Measurements from ENCODE around the gene LAPTM5.
A peak's percentile ranks its signal among the peaks of the same experiment; 100 is the strongest.

LAPTM5 gene

DNA sequence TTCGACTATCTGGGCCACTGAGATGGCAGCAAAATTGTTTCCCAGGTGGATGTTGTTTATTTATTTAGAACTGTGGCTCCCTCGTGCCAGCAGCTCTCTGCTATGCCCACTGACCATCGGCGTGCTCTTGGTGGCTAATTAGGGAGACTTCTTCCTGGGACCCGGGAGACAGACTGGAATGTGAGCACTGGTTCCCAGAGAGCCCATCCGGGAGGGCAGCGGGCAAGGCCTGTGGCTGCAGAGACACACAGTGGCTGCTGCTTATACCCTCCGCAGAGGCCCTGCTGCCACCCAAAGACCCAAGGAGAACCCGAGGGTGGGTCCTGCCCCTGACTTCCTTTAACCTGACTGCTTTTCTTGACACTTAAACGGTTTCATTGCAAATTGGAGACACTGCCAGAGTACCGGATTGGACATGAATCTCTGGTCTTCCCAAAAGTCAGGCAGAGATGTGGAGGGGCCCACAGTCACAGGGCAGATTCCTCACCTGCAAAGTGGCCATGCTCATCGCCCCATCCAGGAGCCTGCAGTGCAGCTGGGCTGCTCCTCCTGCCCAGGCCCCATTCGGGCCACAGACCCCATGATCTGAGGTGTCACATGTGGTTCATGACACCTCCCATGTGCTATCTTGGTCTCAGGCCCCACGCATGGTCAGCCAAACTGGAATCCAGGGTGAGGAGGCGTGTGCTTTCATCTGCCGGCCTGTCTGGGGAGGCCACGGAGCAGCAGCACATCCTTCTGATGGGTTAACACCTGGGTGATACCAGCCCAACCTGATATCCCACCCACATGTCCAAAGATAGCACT, 28.5 kb downstream of the LAPTM5 start:
- peak; percentile 62 for DNase-seq (ENCODE audit: low spot score)

DNA sequence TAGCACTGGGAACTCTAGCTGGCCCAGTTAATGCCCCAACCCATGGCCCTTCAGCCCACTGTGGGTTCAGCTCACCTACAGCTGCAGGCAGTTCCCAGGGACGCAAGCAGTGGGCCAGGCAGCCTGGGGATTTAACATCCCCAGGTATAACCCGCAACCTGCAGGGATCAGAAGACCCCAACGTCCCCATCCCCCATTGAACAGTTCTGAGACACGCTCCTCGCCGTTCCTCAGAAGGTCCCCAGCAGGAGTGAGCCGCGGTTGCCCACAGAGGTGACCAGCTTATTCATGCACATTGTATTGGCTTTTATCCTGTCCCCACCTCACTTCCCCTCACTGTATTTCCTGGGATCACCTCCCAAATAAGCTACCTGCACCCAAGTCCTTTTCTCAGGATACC, 29.2 kb downstream of the LAPTM5 start:
- no peak for DNase-seq (ENCODE audit: low spot score)

DNA sequence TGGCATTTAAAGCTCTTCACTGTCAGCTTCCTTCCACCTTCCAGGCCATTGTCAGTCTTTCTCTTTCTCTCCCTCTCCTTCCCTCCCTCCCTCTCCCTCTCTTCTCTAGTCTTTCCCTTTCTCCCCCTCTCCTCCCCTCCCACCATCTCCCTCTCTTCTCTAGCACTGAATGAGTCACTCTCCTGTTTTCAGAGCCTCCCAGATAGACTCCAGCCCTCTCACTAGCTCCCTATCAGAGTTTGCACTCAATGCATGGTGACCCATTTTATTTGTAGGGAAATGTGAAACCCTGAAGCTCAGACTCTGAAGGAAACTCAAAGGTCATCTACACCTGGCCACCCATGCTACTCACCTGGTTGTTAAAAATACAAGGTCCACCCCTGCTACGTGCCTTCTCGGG, 29.8 kb downstream of the LAPTM5 start:
- no peak for DNase-seq (ENCODE audit: low spot score)

DNA sequence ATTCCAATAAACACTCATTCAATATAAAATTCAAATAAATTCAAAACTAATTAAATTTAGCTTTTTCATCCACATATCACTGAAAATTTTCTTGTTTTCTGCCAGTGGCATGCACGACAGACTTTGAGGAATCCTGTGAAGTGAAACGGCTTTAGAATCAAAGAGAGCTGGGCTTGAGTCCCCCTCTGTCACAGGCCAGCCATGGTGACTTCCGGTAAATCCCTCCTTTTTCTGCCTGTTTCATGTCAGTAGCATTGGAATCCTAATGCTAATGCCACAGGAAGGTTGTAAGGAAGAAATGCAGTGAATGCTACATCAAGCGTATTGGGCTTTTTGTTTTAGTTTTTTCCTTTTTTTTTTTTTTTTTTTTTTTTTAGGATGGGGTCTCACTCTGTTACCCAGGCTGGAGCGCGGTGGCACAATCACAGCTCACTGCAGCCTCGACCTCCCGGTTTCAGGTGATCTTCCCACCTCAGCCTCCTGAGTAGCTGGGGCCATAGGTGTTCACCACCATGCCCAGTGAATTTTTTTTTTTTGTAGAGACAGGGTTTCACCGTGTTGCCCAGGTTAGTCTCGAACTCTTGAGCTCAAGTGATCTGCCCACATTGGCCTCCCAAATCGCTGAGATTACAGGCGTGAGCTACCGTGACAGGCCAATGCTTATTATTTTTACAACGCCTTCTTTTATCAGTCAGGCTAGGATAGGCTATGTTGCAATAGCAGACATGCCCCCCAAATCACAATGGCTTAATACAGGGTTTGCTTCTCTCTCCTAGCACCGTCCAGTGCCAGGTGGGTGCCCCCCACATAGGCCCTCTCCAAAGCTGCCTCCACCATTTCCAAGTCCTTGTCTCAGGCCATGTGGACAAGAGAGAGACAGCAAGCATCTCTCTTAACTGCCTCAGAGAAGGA, 30.5 kb downstream of the LAPTM5 start:
- no peak for DNase-seq (ENCODE audit: low spot score)

DNA sequence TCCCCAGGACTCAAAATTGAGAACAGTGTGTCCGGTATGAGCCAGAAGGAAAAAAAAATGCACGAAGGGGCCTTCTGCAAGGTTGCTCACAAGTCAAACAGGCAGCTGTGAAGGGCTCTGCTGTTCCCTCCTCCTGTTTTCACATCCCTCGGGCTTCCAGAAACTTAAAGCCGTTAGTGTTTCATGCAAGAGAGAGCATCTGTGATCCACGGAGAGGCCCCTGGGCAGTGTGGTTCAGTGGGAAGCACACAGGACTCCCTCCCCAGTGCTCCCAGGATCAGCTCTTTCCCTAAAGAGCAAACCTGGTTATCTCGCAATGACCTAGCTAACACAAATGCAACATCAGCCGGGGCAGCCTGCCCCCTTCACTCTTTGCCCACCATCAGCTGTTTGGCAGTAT, 31.3 kb downstream of the LAPTM5 start:
- no peak for DNase-seq (ENCODE audit: low spot score)

DNA sequence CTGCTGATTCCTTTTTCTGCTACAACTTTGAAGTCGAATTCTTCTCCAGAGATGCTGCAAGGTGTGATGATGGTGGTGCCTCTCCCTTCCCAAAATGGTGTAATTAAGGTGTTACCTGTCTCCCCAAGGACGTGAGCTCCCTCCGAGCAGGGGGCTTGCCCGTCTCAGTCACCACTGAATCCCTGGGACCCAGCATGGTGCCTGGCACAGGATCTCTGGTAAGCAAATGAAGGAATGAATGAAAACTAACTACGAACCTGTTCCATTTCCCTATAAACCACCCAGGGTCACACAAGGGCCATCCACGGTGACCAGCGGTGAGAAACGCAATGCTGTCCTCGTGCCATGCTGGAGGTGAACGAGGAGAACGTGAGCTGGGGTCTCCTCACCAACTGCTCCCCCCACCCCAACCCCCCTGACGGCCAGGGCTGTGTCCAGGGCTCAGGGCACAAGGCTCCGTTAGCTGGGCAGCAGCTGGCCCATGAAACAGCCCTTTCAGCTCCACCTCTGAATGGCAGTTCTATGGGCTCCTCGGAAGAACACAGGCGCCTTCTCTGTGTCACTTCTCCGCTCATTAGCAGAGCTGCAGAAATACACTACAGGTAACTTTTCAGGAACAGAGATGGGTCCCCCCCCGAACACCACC, 32.0 kb downstream of the LAPTM5 start:
- no peak for DNase-seq (ENCODE audit: low spot score)

DNA sequence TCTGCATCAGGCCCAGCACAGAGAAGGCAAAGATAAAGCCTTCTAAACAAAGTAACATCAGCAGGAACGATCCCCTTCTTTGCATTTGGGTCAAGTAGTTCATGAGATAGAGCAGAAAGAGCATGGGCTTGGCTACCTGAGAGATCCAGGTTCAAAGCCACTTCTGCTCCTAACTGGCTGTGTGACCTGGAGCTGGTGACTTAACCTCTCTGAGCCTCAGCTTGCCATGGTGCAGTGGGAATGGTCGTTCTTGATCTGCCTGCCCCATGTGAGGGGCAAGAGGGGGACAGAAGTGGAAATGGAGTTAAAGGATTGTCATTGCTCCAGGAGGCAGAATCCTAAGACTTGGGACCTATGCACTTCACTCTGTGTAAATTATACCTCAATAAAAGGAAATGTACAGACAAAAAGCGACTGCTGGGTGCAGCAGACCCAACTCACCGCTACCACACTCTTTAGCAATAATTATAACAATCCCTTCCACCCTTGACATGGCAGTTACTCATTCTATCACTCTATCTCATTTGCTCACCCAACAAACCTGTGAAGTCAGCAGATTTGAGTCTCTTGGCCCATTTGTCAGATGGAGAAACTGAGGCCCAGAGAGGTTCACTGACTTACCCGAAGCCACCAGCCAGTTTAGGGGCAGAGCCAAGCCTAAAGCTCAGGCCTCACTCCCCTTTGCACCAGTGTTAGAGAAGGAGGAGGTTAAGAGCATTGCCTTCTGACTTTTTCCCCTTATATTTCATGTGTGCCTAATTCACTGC, 32.7 kb downstream of the LAPTM5 start:
- DNase-seq (ENCODE audit: low spot score) = no peak

DNA sequence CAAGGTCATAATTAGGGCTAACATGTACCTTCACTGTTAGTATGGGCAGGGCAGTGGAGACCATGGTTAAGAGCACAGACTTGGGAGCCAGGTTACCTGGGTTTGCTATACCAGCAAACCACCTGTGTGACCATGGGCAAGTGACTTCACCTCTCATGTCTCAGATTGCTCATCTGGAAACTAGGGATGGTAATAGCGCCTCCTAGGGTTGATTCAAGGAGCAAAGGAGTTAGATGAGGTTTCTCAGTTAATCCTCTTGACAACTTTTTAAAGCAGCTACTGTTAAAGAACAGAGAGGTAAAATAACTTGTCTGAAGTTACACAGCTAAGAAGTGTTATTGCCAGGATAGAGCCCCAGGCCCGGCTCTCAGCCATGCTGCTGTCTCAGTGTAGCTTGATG, 33.4 kb downstream of the LAPTM5 start:
- DNase-seq (ENCODE audit: low spot score) = no peak

DNA sequence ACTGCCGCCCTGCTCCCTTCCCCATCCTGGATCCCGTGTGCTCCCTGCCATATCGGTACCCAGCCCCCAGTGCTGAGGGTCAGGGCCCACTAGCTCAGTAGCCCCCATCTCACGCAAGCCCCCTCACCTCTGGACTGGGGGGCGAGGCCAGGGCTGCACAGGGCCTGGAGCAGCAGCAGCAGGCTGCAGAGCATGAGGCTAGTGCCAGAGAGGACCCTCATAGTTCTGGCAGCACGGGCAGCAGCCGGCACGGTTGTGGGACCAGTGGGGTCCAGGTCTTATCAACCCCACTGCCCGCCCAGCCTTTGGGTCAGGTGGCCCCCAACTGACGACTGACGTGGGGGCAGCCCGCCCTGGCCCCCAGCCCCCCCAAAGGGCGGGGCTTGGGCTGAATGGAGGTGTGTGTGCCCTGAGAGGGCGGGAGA, 34.2 kb downstream of the LAPTM5 start, which contains the start of gene MATN1:
TSS of gene MATN1 (minus strand) at position 255 of the 425 bp plus-strand sequence. CDS start at position 221, 34 bp downstream.
- DNase-seq (ENCODE audit: low spot score) = no peak

DNA sequence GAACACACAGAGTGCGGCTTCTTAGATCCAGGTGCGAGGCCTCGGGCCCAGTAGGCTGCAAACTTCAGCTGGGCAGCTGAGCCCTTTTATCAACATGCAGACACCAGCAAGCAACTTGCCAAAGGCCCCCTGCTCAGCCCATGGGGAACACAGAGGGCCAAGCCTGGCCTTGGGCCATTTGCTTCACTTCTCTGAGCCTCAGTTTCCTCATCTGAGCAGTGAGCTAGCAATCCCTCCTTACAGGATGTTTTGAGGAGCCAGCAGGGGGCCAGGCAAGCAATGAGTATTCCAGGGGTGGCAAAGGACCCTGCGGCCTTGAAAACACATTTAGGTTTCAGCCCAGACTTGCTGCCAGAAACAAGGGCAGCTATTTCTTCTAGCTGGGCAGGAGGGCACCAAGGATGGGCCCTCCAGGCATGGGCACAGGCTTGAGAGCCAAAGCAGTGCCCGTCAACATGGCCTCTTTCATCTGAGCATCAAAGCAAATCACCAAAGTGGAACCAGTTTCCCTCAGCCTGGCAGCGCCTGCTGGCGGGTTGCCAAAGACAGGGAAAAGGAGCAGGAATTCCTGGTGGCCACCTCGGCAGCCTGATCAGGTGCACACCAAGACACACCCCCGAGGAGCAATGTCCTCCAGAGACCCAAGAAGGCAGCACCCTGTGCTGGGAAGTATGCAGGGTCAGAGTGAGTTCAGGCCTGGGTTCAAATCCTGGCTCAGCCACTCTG, 35.6 kb downstream of the LAPTM5 start:
- DNase-seq (ENCODE audit: low spot score) = no peak

DNA sequence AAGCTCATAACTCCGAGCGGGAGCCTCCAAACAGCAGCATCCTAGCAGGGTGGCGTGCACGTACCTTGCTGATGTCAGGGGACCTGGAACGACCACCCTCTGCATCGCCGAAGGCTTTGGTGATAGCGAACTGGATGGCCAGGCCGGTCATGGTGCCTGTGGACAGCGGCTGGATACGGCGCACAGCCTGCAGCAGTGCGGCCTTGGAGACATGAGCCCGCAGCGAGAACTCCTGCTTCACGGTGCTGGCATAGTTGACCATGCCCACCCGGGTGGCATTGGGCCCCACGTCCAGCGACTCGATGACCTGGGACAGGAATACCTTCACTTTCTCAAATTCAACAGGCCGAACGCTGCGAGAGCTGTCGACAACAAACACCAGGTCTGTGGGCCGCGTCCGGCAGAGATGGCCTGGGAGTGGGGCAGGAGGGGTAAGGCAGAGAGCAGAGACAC, 36.2 kb downstream of the LAPTM5 start:
- no peak for DNase-seq (ENCODE audit: low spot score)

DNA sequence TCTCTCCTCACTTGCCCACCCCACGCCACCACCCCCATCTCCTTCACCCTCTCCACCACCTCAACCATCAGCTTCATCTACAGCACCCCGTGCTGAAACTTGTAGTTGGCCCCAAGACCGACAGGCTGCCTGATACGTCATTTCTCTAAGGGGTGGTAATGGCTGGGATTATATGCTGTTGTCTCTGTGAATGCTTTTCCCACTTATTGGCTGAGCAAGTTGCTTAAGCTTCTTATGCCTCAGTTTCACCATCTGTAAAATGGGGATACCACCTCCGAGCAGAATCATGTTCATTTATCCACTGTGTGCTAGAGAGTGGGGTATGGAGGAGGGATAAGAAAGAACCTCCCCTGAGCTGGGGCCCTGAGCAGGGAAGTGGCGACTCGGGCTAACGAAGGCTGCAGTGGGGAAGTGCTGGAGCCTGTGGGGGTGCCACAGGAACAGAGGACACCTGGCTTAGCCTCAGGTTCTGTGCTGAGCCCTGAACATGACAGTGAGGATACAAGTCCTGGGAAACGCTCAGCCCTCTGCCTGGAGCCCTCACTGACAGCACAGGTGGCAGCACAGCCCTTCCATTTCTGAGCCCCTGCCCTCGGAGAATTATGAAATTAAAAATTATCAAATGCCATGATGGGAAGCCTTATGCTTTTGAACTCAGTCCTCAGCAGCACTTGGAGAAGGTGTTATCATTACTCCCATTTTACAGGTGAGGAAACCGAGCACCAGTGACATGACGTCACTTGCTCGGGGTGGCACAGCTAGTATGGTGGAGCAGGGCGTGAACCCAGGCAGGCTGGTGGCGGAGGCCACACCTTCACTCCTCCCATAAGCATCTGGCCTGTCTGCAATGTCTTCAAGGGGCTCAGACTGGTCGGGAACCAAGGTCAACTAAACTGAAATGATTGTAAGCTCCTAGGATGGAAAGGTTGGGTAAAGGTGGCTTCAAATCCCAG, 37.0 kb downstream of the LAPTM5 start:
- DNase-seq (ENCODE audit: low spot score) = no peak

DNA sequence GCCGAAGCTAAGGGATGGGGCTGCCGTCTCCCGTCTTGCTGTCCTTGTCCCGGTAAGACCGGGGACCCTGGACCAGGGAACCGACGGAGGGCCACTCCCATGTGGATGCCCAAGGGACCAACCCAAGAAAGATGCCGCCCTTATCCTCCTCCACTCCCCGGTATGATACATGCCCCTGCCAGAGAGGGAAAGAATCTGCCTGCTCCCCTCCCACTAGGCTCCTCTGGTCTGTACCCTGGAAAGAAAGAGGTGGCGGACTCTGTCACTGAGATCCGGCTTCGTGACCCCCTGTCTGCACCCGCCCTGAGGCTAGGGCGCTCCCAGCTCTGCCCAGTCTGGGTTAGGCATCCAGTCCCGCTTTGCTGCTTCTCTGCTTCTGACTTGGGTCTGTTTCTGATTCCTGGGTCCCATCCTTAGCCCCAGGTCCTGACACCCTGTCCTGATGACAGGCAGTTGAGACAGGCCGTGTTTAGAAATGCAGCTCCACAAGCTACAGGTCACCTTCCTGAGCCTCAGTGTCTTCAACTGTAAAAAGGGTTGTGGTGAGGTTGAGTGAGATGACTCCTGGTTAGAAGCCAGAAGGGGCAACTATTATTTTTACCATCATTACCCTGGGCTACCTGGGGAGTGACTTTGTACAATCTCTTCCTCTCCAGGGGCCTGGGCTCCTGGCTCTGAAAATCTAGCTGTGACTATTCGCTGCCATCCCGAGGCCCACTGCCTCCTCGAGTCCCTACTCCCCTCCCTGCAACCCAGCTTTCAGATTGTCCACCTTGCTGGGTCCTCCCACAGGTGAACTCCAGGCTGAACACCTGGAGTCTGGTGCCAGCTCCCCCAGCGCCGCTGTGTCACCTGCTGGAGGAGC, 37.9 kb downstream of the LAPTM5 start:
- no peak for DNase-seq (ENCODE audit: low spot score)

DNA sequence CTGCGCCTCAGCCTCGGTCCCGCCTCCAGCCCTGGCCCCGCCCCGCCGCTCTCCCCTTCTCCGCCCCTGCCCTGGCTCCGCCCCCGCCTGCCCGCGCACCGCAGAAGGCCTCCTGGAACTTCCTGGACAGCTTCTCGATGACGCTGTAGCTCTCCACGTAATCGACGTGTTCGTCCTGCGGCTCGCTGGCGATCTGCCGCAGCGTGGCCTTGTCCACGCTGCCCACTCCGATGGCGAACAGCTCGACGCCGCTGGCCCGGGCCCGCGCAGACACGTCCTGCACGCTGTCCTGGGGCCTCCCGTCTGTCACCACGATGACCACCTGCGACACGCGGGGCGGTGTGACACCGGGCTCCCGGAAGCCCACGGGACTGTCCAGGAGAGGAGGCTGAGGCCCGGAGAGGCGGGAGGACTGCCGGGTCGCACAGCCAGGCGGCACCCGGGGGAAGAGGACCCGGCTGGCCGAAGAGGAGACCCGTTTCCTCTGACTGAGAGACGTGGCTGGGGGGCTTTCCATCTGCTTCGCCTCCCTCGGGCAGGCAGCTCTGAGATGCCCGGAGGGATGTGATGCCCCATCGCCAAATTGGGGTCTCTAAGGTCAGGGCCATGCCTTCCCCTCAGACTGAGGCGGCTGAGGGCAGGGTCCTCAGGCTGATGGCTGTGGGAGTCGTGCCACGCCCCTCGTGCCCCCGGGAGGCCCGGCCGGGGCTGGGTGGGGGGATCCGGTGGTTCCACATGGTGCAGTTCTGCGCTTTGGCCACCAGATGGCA, 38.8 kb downstream of the LAPTM5 start:
- peak; percentile 94 for DNase-seq (ENCODE audit: low spot score)

DNA sequence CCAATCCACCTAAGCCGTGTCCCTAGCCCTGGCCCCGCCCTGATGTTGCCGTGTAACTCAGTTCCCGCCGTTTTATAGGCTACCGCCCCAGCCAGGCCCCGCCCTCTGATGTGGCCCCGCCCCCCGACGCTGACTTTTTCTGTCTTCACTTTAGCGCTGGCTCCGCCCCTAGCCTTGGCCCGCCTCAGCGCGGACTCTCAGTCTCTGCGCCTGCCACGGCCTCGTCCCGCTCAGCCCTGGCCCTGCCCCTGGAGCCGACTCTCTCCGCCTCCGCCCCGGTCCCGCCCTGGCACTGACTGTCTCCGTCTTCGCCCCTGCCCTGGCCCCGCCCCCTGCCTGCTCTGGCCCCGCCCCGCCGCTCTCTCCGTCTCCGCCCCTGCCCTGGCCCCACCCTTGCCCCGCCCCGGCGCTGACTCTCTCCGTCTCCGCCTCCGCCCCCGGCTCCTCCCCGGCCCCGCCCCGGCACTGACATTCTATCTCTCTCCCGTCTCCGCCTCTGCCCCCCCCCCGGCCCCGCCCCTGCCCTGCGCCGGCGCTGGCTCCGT, 39.4 kb downstream of the LAPTM5 start:
- peak; percentile 97 for DNase-seq (ENCODE audit: low spot score)

DNA sequence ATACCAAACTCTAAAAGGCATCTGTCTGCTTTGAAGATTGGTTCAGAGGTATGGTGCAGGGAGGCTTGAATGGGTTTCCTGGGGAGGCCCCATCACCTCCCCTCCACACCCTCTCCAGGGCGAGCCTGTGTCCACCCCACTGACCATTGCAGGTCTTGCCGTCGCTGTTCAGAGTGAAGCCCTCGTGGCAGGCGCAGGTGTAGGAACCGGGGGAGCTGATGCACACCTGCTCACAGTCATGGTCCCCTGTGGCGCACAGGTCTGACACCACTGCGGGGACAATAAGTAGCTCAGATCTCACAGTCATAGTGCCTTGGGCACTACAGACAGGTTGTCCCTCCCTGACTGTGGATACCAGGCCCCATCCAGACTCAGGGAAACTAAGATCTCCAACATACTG, 40.9 kb downstream of the LAPTM5 start:
- no peak for DNase-seq (ENCODE audit: low spot score)

DNA sequence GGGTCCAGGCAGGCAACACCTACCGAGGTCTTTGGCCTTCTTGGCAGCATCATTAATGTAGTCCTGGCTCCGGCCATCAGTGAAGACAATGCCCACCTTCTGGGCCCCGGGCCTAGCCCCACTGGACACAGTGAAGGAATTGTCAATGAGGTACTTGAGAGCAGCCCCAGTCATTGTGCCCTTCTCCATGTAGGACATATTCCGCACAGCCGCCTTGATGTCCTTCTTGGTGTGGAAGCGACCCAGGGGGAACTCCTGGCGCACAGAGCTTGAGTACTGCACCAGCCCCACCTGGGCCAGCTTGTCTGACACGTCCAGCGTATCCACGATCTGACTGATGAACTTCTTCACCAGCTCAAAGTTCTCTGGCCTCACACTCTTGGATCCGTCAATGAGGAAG, 41.7 kb downstream of the LAPTM5 start:
- no peak for DNase-seq (ENCODE audit: low spot score)

DNA sequence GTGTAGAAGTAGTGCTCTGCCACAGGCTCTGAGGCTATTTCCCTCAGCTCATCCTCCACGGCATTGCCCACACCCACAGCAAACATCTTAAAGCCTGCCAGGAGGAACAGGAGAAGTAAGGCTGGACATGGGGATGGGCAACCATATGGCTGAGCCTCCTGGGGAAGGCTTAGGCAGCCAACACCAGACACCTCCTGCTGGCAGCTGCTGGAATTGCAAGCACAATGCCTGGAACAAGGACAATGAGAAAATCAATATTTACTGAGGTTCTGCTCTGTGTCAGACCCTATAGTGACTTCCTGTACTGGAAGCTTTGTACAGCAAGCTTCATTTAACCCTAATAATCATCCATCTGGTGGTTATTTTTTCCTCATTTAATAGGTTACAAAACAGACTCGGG, 42.4 kb downstream of the LAPTM5 start:
- peak; percentile 52 for DNase-seq (ENCODE audit: low spot score)
